GM19455 (cell line): ENCODE measurements around the gene TMEM40.
"Not testable (repeated sequence)": the region's sequence is repeated elsewhere in the genome, so short reads cannot be mapped to it uniquely, and the experiment has no call there.

ENCODE experiments used
- ATAC-seq: cut with Tn5 transposase; IDR thresholded peaks from one replicate; pipeline ENCODE4 v1.9.1; 2021; ENCODE audit not compliant: unreplicated experiment

The TMEM40 gene

DNA sequence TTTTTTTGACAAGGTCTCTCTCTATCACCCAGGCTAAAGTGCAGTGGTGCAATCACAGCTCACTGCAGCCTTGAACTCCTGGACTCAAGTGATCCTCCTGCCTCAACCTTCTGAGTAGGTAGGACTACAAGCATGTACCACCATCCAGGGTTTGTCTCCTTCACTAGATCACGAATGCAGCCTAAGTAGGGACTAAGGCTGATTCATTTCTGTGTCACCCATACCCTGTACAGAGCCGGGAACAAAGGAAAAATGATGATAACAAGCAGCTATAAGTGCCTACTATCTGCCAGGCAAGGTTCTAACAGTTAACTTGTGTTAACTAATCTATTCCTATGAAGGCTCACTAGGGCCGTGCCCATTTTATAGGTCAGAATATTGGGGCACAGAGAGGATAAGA, 7.0 kb downstream of the TMEM40 start:
- no peak for ATAC-seq

DNA sequence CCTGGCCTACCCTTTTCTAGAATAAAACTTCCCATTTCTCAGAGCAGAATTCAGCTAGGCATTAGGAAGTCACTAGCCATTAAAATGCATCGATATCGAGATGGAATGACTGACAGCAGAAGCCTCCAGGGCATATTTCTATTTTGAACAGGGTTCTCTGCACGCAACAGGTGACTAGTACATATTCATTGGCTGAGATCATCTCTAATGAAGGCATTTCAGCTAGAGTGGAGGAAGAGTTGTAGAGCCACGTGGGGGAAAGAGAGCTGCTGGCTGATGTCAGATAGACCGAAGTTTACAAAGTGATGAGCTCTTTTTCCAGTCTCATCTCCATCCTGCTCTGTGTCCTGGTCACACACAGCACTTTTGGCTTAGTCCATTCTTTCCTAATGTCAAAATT, 7.5 kb downstream of the TMEM40 start:
- no peak for ATAC-seq

DNA sequence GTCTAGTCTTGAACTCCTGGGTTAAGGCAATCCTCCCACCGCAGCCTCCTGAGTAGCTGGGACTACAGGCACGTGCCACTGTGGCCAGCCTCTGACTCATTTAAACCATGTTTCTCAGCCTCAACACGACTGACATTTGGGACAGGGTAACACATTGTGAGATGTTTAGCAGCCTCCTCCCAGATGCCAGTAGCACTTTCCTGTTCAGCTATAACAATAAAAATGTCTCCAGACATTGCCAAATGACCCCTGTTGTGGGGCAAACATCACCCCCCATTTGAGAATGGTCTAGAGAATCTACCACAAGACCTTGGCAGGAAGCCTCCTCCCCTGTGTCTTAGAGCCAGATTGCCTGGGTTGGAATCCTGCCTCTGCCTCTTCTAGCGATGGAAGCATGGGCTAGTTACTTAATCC, 8.4 kb downstream of the TMEM40 start:
- no peak for ATAC-seq

DNA sequence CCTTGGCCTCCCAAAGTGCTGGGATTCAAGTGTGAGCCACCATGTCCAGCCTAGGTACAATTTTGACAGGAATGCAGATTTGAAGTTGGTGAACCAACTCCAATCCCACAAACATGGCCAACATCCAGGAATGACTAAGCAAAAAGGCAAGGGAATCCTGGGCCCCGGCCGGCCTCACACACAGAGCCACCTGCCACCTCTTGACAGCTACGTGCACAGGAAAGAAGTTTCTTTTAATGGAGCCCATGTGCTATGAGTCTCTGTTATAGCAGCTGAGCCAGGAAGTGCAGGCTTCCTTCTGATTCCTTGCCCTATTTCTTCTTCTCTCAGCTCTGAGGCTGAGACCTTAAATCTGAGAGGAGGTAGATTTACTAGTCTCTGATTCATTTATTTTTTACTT, 8.8 kb downstream of the TMEM40 start:
- ATAC-seq: no peak

DNA sequence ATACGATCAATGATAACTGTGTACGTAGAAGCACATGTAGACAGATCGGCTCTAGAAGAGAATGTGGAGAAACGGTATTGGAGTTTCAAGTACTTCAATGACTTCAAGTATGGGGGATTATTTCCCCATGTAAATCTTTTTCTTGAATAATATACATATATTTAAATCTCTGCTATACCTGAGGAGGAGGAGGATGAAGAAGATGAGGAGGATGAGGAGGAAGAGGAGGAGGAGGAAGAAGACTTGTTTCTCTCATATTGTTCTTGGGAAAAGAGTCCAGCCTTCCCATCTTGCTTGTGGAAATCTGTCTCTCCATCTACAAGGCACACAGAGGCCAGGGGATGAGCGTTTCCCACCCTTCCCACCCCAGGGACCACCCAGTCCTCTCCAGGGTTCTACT, 10.6 kb downstream of the TMEM40 start:
- no peak for ATAC-seq

DNA sequence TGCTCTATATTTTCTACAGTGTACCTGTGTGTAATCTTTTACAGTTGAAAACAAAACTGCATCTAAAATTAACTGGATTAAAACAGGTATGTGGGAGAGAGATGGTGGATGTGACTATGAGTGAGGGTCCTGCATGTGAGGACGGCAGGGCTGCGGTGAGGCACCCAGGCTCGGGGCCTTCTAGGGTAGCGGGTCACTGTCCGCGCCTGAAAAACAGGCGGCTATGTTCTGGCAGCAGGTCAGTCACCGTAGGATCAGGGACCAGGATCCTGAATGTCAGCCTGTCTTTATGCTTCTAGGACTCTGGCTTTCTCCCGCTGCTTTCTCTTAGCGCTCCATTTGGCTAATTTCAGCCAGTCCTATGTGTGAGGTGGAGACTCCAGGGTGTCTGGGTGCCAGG, 12.6 kb downstream of the TMEM40 start:
- ATAC-seq: no peak

DNA sequence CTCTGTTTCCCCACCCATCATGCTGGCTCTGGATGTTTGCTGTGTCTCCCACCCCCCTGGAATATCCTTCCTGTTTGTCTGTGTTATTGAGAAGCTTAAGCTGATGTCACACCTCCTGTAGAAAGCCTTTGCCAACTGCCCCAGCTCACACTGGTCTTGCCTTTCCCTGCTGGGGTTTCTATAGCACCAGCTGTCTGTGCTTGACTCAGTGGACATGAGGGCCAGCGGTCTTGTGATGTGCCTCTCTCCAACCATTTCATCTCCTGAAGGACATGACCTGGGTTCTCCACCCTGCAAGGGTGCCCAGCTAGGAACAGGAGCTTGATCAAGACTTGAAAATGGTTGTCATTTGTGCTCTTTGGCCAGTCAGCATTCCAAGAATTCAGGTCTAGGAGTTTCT, 14.7 kb downstream of the TMEM40 start:
- ATAC-seq: no peak

DNA sequence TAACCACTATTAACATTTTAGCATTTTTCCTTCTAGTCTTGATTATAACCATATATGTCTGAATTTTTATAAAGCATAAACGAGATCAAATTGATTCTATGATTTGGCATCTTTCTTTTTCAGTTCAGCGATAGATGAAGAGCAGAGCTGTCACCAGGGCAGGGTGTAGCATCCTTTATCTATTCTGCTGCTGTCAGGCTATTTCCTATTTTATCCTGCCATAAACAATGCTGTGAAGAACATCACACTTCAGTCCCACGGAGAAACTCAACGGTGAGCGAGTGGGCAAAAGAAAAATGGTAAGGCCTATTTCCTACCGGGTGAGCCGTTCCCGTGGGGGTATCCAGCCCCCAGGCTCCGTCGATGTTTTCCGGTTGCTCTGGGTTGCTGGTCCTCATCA, 15.5 kb downstream of the TMEM40 start:
- ATAC-seq: no peak

DNA sequence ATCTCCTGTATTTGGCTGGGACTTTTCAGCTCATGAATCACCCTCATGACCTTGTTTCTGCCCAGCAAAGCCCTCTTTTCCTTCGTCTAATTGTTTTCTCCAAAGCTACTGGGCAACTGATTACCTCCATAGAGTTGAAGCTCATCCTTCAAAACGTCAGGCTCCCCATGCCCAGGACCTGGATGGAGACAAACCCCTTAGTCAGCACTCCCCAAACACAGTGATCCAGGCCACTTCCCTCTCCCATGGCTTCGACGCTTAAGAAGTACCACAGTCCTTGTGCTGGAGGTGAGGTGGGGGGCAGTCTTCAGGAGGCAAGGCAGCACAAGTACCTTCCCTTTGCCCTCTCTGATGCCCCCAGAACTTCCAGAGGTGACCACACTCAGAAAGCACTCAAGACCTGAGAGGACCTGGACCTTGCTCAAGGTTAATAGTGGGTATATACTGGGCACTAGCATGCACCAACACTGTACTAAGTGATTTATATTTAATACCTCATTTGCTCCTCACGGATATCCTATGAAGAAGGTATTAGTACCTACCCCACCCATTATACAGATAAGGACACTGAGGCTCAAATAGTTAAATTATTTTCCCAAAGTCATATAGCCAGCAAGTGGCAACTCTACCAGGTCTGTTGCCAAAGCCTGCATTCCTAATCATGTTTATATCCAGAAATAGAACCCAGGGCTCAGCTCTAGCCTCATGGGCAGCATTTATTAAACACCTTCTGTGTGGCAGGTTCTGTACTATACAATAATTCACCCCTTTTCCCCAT, 16.5 kb downstream of the TMEM40 start:
- no peak for ATAC-seq

DNA sequence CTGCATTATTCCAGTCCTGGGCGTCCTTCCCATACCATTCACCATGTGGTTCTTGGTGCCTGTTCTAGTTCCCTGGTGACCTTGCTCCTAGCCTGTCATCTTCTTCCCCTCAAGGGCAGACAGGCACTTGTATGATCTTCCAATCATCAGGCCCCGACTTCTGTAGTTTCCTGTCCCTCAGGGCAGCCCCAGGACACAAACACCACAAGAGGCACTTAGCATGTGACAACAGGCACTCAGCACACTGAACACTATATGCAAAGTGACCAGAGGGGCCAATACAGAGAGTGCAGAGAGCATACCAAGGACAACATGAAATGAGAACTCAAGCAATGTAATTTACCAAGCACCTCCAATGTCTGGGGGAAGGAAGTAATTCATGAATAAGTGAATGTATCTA, 17.9 kb downstream of the TMEM40 start:
- ATAC-seq: no peak

DNA sequence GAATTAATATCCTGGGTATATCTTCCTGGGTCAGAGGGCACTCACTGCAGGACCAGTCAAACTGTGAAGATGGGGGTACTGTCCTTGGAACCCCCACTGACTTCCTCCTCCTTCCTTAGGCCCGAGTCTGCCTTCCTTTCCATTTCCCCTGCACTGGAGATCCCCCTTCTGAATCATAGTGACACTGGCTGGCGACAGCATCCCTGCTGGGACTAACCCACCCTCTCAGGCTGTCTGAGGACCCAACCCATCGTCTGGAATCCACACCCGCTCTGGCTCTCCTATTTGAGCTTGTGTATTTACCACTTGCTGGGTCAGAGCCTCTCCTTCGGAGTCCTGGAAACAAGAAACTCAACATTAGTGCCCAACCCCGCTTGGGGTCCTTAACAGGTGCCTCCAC, 21.2 kb downstream of the TMEM40 start:
- ATAC-seq: no peak

DNA sequence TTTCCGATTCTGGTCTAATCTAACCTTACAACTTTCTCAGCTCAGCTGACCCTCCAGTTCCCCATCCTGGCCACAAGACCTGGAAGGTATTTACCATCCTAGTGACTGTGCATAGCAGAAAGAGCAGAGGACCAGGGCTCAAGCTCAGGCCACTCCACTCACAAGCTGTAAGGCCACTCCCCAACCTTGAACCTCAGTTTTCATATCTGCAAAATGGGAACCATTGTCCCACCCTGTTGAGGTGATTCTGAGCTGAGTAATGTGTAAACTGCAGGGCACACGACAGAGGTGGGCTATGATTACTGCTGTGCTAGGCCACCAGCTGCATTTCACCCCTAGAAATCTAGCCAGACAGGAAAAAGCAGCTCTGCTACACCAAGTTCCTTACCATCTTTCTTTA, 21.7 kb downstream of the TMEM40 start:
- no peak for ATAC-seq

DNA sequence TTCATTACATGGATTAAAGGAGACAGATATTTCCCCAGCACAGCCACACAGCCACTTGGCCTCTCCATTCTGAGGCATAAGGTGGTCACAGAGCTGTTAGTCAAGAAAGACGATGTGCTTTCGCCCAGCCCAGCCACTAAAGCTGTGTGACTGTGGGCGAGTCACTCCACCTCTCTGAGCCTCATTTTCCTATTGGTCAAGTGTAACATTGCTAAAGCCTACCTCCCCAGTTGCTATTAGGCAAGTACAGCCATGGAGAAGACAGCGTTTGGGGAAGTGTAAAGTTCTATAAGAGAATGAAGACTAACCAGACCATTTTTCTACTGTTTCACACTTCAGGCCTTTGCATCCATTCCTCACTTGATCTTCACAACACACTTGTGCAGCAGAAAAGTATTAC, 24.1 kb downstream of the TMEM40 start:
- no peak for ATAC-seq

DNA sequence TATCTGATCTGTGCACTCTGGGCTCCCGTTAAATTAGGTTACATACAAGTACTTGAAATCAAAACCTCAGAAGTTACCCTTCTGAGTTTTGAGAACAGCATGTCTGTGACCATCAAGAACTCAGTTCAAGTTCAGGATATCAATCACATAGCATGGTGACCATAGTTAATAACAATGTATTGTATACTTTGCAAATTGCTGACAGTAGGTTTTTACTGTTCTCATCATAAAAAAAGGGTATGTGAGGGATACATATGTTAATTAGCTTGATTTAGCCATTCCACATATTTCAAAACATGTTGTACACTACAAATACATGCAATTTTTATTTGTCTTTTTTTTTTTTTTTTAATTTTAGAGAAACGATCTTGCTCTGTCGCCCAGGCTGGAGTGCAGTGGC, 25.5 kb downstream of the TMEM40 start:
- no peak for ATAC-seq

DNA sequence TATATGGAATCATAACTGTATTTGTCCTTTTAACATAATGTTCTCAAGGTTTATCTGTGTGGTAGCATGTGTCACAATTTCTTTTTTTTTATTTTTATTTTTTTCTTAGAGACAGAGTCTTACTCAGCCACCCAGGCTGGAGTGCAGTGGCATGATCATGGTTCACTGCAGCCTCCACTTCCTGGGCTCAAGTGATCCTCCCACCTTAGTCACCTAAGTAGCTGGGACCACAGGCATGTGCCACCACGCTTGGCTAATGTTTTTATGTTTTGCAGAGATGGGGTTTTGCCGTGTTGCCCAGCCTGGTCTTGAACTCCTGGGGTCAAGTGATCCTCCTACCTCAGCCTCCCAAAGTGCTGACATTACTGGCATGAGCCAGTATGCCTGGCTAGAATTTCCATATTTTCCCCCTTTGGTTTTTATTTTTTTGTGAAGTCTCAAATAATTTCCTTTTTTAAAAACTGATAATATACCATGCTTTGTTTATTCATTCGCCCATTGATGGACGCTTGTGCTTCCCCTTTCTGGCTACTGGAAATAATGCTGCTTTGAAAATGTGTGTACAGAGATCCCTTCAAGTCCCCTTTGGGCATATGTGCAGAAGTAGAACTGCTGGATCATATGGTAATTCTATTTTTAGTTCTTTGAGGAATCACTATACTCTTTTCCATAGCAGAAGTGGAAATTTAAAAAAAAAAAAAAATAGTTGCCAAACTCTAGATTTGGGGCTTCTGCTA, 28.4 kb downstream of the TMEM40 start:
- no peak for ATAC-seq

DNA sequence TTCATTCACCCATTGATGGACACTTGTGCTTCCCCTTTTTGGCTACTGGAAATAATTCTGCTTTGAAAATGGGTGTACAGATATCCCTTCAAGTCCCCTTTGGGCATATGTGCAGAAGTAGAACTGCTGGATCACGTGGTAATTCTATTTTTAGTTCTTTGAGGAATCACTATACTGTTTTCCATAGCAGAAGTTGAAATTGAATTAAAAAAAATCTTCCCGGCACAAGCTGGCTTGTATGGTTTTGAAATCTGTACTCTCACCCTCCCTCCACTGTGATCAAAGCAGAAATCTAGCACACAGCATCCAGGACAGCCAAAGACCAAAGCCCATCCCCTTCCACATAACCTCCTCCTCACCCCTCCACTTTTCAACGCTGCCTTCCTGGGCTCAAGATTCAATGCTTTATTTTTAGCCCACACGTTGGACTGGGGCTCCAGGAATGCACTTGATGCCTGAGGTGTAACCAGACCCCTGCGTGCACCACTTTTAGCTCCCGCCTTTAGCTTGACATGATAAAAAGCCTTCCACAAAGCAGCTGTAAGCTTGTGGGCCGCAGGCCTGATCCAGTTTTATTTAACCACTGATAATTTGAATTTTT, 29.9 kb downstream of the TMEM40 start:
- ATAC-seq: no peak

DNA sequence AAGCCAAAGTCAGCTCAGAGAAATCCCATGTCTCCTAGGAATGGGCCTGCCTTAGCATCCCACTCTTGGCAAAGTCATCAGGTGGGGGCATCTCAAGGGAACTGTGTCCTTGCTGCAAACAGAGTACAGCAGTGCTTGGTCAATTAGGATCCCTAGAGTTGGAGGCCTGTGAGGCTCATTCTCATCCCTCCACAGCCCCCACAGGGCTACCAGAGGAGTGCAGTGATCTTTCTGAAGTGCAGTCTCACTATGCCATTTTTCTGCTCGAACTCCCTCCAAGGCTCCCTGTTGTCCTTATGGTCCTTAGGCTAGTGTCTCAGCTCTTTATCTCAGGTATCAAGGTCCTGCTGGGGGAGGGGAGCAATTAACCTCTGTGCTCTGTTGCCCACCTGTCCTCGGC, 31.1 kb downstream of the TMEM40 start:
- ATAC-seq: no peak

DNA sequence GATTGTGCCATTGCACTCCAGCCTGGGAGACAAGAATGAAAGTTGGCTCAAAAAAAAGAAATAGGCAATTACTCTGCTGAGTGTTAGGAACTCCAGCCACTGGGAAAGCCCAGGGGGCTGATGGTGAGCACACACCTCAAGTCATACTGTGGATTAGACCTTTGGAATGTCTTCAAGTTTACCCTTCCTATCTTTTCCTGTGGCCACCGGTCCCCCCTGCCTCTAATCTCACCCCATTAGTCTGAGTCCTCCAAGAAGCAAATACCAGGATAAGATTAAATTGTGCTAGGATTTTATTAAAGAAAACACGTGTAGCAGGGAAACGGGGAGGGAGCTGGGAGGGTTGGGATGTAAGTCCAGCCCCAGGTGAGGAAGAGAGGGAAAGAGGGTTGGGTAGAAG, 31.6 kb downstream of the TMEM40 start:
- no peak for ATAC-seq

DNA sequence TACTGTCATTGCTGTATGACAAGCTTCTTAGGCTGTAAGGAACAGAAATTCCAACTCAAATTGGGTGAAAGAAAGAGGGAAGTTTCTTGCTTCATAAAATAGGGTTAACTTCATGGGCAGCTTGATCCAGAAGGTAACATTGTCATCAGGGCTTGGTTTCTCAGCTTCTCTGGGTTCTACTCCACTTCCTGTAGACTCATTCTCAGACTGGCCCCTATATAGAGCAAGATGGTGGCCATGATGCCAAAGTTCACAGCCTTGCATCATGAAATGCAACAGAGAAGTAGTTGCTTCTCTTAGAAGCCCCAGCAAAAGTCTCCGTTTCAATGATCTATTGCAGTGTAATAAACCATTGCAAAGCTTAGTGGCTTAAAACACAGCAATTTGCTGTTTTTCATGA, 33.6 kb downstream of the TMEM40 start:
- ATAC-seq: no peak

DNA sequence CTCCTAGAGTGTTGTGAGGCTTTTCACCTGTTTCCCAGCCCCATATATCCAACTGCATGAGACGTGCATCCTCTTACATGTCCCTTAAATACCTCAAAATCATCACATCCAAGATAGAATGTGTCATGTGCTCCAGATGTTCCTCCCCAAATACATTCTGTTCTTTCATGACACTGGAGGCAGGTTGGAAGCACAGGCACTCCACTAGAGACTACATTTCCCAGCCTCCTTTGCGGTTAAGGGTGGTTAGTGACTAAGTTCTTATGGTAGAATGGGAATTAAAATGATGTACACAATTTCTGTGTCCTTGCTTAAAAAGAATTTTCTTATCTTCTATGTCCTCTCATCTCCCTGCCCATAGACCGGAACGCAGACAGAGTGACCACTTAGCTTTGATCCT, 34.3 kb downstream of the TMEM40 start:
- no peak for ATAC-seq

DNA sequence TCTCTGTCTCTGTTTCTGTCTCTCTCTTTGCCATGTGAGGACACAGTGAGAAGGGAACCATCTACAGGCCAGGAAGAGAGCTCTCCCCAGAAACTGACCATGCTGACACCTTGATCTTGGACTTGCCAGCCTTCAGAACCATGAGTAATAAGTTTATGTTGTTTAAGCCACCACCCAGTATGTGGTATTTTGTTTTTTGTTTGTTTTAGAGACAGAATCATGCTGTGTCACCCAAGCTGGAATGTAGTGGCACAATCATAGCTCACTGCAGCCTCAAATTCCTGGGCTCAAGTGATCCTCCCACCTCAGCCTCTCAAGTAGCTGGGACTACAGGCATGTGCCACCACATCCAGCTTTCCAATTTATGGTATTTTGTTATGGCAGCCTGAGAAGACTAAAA, 35.7 kb downstream of the TMEM40 start:
- ATAC-seq: not testable (repeated sequence)

DNA sequence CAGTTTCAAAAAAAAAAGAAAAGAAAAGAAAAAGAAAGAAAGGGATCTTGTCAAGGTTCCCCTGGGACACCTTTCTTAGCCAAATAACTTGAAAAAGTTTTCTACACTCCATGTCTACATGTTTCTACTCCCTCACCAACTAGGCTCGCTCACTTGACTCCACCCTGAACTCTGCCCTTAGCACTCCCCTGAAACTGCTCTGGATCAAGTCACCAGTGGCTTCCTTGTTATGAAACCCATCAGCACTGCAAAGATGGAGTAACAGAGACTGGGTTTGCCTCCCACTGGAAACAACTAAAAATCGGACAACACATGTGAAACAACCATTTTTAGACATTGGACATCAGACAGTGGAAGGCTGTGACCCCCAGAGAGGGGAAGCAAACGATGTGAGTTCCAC, 36.8 kb downstream of the TMEM40 start:
- ATAC-seq: no peak
